GM20000 (cell line): ENCODE results near the gene C11orf98.
"Not testable (repeated sequence)": the region's sequence is repeated elsewhere in the genome, so short reads cannot be mapped to it uniquely, and the experiment has no call there.

Experiments
- DNase-seq: peaks from one replicate; pipeline ENCODE4 v3.0.0; 2012; ENCODE audit warnings: low spot score
- TF ChIP-seq, protein P1 (sequence below): IDR thresholded peaks from 2 replicates; pipeline ENCODE4 v1.5.1; 2012; ENCODE audit warnings: mild to moderate bottlenecking, control low read depth; ENCODE audit errors: extremely low read depth, missing control alignments

Gene C11orf98

GRCh38 chr11:62708392-62708791 is 43.4 kb upstream of the C11orf98 start:
- TF ChIP-seq, protein P1, sequence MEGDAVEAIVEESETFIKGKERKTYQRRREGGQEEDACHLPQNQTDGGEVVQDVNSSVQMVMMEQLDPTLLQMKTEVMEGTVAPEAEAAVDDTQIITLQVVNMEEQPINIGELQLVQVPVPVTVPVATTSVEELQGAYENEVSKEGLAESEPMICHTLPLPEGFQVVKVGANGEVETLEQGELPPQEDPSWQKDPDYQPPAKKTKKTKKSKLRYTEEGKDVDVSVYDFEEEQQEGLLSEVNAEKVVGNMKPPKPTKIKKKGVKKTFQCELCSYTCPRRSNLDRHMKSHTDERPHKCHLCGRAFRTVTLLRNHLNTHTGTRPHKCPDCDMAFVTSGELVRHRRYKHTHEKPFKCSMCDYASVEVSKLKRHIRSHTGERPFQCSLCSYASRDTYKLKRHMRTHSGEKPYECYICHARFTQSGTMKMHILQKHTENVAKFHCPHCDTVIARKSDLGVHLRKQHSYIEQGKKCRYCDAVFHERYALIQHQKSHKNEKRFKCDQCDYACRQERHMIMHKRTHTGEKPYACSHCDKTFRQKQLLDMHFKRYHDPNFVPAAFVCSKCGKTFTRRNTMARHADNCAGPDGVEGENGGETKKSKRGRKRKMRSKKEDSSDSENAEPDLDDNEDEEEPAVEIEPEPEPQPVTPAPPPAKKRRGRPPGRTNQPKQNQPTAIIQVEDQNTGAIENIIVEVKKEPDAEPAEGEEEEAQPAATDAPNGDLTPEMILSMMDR = no peak
- no peak for DNase-seq

- TF ChIP-seq, protein P1 = no peak
- DNase-seq = no peak
Measured at GRCh38 chr11:62707277-62707861, 42.4 kb upstream of the C11orf98 start, which contains the start of the genes BSCL2 and GNG3. Gene BSCL2, minus strand, starts transcription at chr11:62707424. Its CDS starts 229 bp downstream, at chr11:62707195. Gene GNG3, plus strand, starts transcription at chr11:62707676. Its CDS starts 620 bp downstream, at chr11:62708296.

- TF ChIP-seq, protein P1 = no peak
- DNase-seq = no peak
Measured at GRCh38 chr11:62706850-62707247, 41.8 kb upstream of the C11orf98 start.

DNA sequence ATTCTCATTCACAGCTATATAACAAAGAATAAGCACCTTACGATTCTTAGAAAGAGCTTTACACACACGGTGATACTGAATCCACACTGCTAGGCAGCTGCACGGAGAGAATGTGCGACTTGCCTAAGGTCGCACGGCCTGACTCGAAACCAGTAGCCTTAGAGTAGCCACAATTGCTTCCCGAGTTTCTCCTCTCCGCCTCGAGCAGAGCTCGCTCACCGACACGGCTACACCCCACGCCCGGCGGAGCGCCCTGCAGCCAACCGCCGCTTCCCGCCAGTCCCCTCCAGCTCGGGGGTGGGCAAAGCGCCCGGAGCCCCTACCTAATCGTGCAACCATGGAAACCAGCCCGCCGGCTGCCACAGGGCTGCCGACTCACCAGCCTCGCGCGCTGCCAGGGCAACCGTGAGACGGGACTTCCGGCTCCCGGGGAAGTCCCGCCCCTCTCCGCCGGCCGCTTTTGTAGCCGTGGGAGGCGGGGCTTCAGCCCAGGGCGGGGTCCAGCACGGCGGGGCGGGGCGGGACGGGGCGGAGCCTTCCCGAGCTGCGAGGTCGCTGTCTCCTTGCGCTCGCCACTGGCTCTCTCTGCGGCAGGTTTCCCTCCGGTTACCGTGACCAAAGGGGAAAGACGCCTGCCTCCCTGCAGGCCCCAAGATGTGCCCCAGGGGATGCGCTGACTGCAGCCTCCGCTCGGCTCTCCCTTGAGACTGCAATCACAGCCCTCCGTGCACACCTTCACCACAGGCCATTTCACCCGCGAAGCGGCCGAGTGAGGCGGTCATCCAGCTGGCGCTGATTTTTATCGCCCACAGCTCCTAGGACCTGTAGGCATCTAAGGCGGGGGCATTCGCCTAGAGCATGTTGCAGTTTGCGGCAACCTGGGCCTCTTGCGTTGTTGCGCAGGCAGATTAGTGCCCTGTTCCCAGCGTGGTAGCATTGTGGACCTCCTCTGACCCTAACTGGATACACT is 41.2 kb upstream of the C11orf98 start:
- TF ChIP-seq, protein P1 = no peak
- peak; percentile 95 for DNase-seq

GRCh38 chr11:62705413-62705812 is 40.4 kb upstream of the C11orf98 start:
- no peak for DNase-seq
- TF ChIP-seq, protein P1 = no peak

DNA sequence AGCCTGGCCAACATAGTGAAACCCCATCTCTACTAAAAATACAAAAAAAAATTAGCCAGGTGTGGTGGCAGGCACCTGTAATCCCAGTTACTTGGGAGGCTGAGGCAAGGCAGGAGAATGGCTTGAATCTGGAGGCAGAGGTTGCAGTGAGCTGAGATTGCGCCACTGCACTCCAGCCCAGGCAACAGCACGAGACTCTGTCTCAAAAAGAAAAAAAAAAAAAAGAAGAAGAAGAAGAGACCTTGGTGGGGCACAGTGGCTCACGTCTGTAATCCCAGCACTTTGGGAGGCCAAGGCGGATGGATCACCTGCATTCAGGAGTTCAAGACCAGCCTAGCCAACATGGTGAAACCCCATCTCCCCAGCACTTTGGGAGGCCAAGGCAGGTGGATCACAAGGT is 38.9 kb upstream of the C11orf98 start:
- DNase-seq = not testable (repeated sequence)

DNA sequence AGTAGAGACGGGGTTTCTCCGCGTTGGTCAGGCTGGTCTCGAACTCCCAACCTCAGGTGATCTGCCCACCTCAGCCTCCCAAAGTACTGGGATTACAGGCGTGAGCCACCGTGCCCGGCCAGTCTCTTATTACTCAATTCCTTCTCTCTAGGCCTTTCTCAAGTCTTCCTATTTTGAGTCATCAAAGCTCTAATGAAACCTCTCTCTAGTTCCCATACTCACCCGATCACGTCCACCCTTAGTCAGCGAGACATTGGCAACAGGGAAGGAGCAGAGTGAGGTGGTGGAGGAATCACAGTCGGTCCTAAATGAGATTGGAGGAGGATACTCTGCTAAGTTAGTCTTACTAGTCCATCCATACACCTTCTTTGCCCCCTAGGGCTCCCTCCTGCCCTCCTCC is 37.2 kb upstream of the C11orf98 start:
- peak; percentile 13 for DNase-seq
- TF ChIP-seq, protein P1 = no peak
